K562 (cell line): Measurements from ENCODE around the gene VPS4B. TPM values are rescaled to one million over a fixed set of nuclear protein-coding genes. Genes with fewer than 3 reads are reported as not detected.
A peak's percentile ranks its signal among the peaks of the same experiment; 100 is the strongest.

Experiments used
- ATAC-seq: fragments of 200-7000 bp; cut with Tn5 transposase; 3 replicates; pipeline ENCODE4 v1.9.1; 2020; ENCODE audit warnings: moderate library complexity
- Bru-seq: library from RNA; stranded (reverse); fragments of 400-500 nt; gene quantifications from one replicate; lab custom pipeline; 2021; lab: Mats Ljungman, UMichigan
- BruChase-seq, 2 experiments: library from RNA; stranded (reverse); fragments of 400-500 nt; gene quantifications; one replicate each; lab custom pipeline; 2021; lab: Mats Ljungman, UMichigan
- BruUV-seq: library from RNA; stranded (reverse); fragments of 400-500 nt; replicated peaks from 2 replicates; lab custom pipeline; 2021; lab: Mats Ljungman, UMichigan
- CTCF ChIA-PET: fragments of 300-600 bp; formaldehyde crosslinking; extraction: SDS; loops from one replicate; lab custom pipeline; 2021; ENCODE audit warnings: low intra/inter-chr PET ratio; lab: Yijun Ruan, JAX
- POLR2A ChIA-PET: fragments of 300-600, 350-650 bp; sonication (Branson Sonifier 250); formaldehyde crosslinking; extraction: SDS; loops from one replicate; lab custom pipeline; 2021; ENCODE audit warnings: antibody characterized with exemption, inconsistent platforms; lab: Yijun Ruan, JAX
- DNase-seq, 4 experiments: peaks; one replicate each; pipeline versions ENCODE4 v3.0.0 to v3.0.0-alpha.2; 2011 to 2018; ENCODE audit warnings: low spot score in 3 of 4, mixed read lengths in 3 of 4; ENCODE audit errors: extremely low read depth in 1 of 4
- FAIRE-seq: peaks from 2 replicates; lab custom pipeline; 2011; peaks lifted over from hg19 to GRCh38; lab: Jason Lieb, UNC
- H2AFZ ChIP-seq: 2 replicates; pipeline ENCODE4 v1.6.0; 2011; ENCODE audit warnings: low read depth, low read length, control low read depth, inconsistent platforms
- H3K27ac ChIP-seq: fragments of 200-600 bp; 3 replicates; pipeline ENCODE4 v1.8.0; 2011; ENCODE audit warnings: low read depth, mild to moderate bottlenecking, control low read depth, inconsistent platforms, low read length, moderate library complexity, mixed read lengths; ENCODE audit errors: extremely low read depth
- H3K27me3 ChIP-seq, 2 experiments: fragments of 300-600 bp in 1 of 2; 2 replicates in 1 of 2; 3 replicates in 1 of 2; pipeline versions ENCODE4 v1.6.0 to v1.8.0; 2011; ENCODE audit warnings: inconsistent platforms in 2 of 2, low read length in 2 of 2, mild to moderate bottlenecking in 1 of 2, mixed read lengths in 1 of 2, moderate library complexity in 1 of 2; ENCODE audit not compliant: control insufficient read depth in 2 of 2, insufficient read depth in 2 of 2
- H3K36me3 ChIP-seq: fragments of 300-600 bp; 3 replicates; pipeline ENCODE4 v1.8.0; 2011; ENCODE audit warnings: mild to moderate bottlenecking, low read length, inconsistent platforms; ENCODE audit not compliant: control insufficient read depth, insufficient read depth
- H3K4me1 ChIP-seq, 2 experiments: fragments of 200-600 bp in 1 of 2; replicated peaks in 1 of 2; 2 replicates in 1 of 2; 3 replicates in 1 of 2; pipeline versions ENCODE4 v1.5.1 to v1.8.0; 2011; ENCODE audit warnings: inconsistent platforms in 2 of 2, low read length in 2 of 2, mild to moderate bottlenecking in 1 of 2, mixed read lengths in 1 of 2, moderate library complexity in 1 of 2; ENCODE audit not compliant: control insufficient read depth in 2 of 2, insufficient read depth in 2 of 2
- H3K4me2 ChIP-seq: 2 replicates; pipeline ENCODE4 v1.6.1; 2011; ENCODE audit warnings: low read length, control low read depth, inconsistent platforms, mixed read lengths; ENCODE audit not compliant: insufficient read depth
- H3K4me3 ChIP-seq: fragments of 200-600 bp; sonication (generic), shearing (Covaris generic); 2 replicates; pipeline ENCODE4 v1.5.1; 2016; ENCODE audit warnings: control low read depth, inconsistent platforms
- H3K79me2 ChIP-seq: fragments of 200-600 bp; 3 replicates; pipeline ENCODE4 v1.8.0; 2011; ENCODE audit warnings: low read length, inconsistent platforms; ENCODE audit not compliant: control insufficient read depth, insufficient read depth
- H3K9ac ChIP-seq, 2 experiments: 2 replicates each; pipeline versions ENCODE4 v1.6.0 to v1.6.1; 2011; ENCODE audit warnings: low read depth in 2 of 2, low read length in 2 of 2, control low read depth in 1 of 2, inconsistent platforms in 1 of 2, mild to moderate bottlenecking in 1 of 2, mixed read lengths in 1 of 2; ENCODE audit not compliant: insufficient read depth in 1 of 2
- H3K9me1 ChIP-seq: one replicate; pipeline ENCODE4 v1.6.0; 2011; ENCODE audit warnings: inconsistent platforms, mild to moderate bottlenecking, low read length, moderate library complexity; ENCODE audit not compliant: control insufficient read depth, insufficient read depth
- H3K9me3 ChIP-seq: replicated peaks from 2 replicates; pipeline ENCODE4 v1.5.1; 2011; ENCODE audit warnings: low read depth, low read length, inconsistent platforms; ENCODE audit not compliant: control insufficient read depth, insufficient read depth
- H4K20me1 ChIP-seq: replicated peaks from 2 replicates; pipeline ENCODE4 v1.6.1; 2011; ENCODE audit warnings: low read length, inconsistent platforms, mixed read lengths; ENCODE audit not compliant: control insufficient read depth, insufficient read depth
- GABPB1 ChIP-seq: sonication (generic); formaldehyde crosslinking; IDR thresholded peaks from 2 replicates; pipeline ENCODE4 v1.8.0; 2022; ENCODE audit warnings: mild to moderate bottlenecking, missing genetic modification reagents
- POLR2H ChIP-seq: IDR thresholded peaks from 2 replicates; pipeline ENCODE4 v1.6.1; 2016; ENCODE audit warnings: missing genetic modification characterization, low read depth, mild to moderate bottlenecking, control low read depth, missing compliant biosample characterization, moderate library complexity
- PRMT5 ChIP-seq: sonication (generic); formaldehyde crosslinking; IDR thresholded peaks from 2 replicates; pipeline ENCODE4 v1.5.0; 2020; ENCODE audit warnings: missing genetic modification reagents
- SMARCE1 ChIP-seq: fragments of 450-650 bp; IDR thresholded peaks from 2 replicates; pipeline ENCODE4 v1.7.1; 2016; ENCODE audit warnings: mild to moderate bottlenecking
- U2AF1 ChIP-seq: fragments of 200-400 bp; formaldehyde crosslinking; optimal IDR thresholded peaks from 2 replicates; pipeline ENCODE3; 2017; ENCODE audit warnings: mild to moderate bottlenecking, low read depth, low read length, moderate library complexity
- ZNF143 ChIP-seq: sonication (generic); formaldehyde crosslinking; IDR thresholded peaks from 2 replicates; pipeline ENCODE4 v1.9.0; 2022; ENCODE audit warnings: mild to moderate bottlenecking, missing genetic modification reagents
- WGBS: fragments of 100-300 bp; shearing (Covaris generic); methylation state at CpG from one replicate; pipeline ENCODE4 v1.1.6; 2016; ENCODE audit warnings: low coverage, mixed read lengths; ENCODE audit not compliant: insufficient coverage; ENCODE audit errors: missing lambda C conversion rate; 5-methylcytosine and 5-hydroxymethylcytosine counted together
- in situ Hi-C: fragments of 300-500 bp; cut with MboI; formaldehyde crosslinking; loops from 4 replicates; pipeline ENCODE4 v1.15.0; 2018; ENCODE audit warnings: inconsistent platforms, mixed read lengths
- intact Hi-C: fragments of 100-400 bp; cut with micrococcal nuclease; formaldehyde crosslinking; loops from 2 replicates; pipeline ENCODE4 v1.14.2; 2022
- long read RNA-seq, 3 experiments: library from polyadenylated mRNA in 2 of 3; library from RNA in 1 of 3; unstranded in 2 of 3; stranded (forward) in 1 of 3; transcript quantifications; one replicate each; pipeline ENCODE4 v2.0.0, GENCODE V29; 2019 to 2022
- polyA minus RNA-seq, 3 experiments: library from RNA; depleted of rRNA, polyadenylated mRNA; stranded (reverse); fragments of >200 nt; gene quantifications; 2 replicates each; pipeline ENCODE4 v1.2.3, GENCODE V29; 2011
- polyA plus RNA-seq, 8 experiments: library from polyadenylated mRNA; depleted of rRNA in 4 of 8; stranded (reverse) in 5 of 8; unstranded in 3 of 8; fragments of >200 nt; fragmentation: Nextera tagmentation in 2 of 8; fragmentation: Illumina TruSeq in 1 of 8; extraction: Ambion mirVana in 2 of 8; extraction: Trizol in 1 of 8; gene quantifications; 2 replicates each; pipeline versions ENCODE4 v1.2.1 to v1.2.3, GENCODE V29; 2011 to 2014; ENCODE audit warnings: inconsistent platforms in 1 of 8, missing spikeins in 1 of 8
- total RNA-seq, 7 experiments: library from RNA; depleted of rRNA in 6 of 7; stranded (reverse); fragments of >200 nt in 6 of 7; fragmentation: Illumina TruSeq in 2 of 7; extraction: Trizol in 2 of 7; gene quantifications; 2 replicates each; pipeline versions ENCODE4 v1.2.1 to v1.2.3, GENCODE V29; 2011 to 2021; ENCODE audit warnings: low replicate concordance in 1 of 7
- TF ChIP-seq, protein P1 (sequence below): fragments of 450-650 bp; conservative IDR thresholded peaks from 2 replicates; pipeline ENCODE4 v1.6.1; 2016; ENCODE audit warnings: missing genetic modification characterization, low read depth, mild to moderate bottlenecking, missing compliant biosample characterization, moderate library complexity
- TF ChIP-seq, protein P2 (sequence below): fragments of 250-450 bp; sonication (Bioruptor Pico); IDR thresholded peaks from 2 replicates; pipeline ENCODE4 v1.4.0; 2020; ENCODE audit warnings: mild to moderate bottlenecking, moderate library complexity, borderline replicate concordance
- TF ChIP-seq, protein P3 (sequence below): sonication (generic); formaldehyde crosslinking; IDR thresholded peaks from 2 replicates; pipeline ENCODE4 v1.8.0; 2022; ENCODE audit warnings: mild to moderate bottlenecking, missing genetic modification reagents

The VPS4B gene
- 9.2 and 11.9 TPM in 2 replicates for total RNA-seq (2011; cell fraction: chromatin; rRNA removed; ENCODE audit: low replicate concordance)
- 7.8 and 9.2 TPM in 2 replicates for total RNA-seq (2011; cell fraction: nucleolus; rRNA removed)
- 6.7 and 12.4 TPM in 2 replicates for total RNA-seq (2011; cell fraction: nucleoplasm; rRNA removed)
- 7.3 and 8.6 TPM in 2 replicates for total RNA-seq (2014; rRNA removed)
- 12.7 and 13.8 TPM in 2 replicates for total RNA-seq (2014; rRNA removed; fragmentation: Illumina TruSeq; extraction: Trizol)
- total RNA-seq (2015; rRNA removed; fragmentation: Illumina TruSeq; extraction: Trizol): 14.9 and 16.4 TPM in 2 replicates
- 14.3 and 14.7 TPM in 2 replicates for total RNA-seq (2021)
- polyA plus RNA-seq (2011; rRNA removed): 7.2 and 8.0 TPM in 2 replicates
- polyA plus RNA-seq (2011; cell fraction: cytosol; rRNA removed): 1.8 and 3.1 TPM in 2 replicates
- 2.7 TPM in 2 replicates for polyA plus RNA-seq (2011; cell fraction: nucleus; rRNA removed)
- polyA plus RNA-seq (2012): 7.6 and 9.1 TPM in 2 replicates
- polyA plus RNA-seq (2014; fragmentation: Illumina TruSeq; extraction: Trizol): 8.8 and 10.1 TPM in 2 replicates
- polyA plus RNA-seq (2014; fragmentation: Nextera tagmentation; extraction: Ambion mirVana): 10 to 100 TPM; 10.4 to 10.8 TPM
- 7.6 and 10.0 TPM in 2 replicates for polyA plus RNA-seq (2014; rRNA removed)
- polyA minus RNA-seq (2011; rRNA and poly(A)+ RNA removed): 7.6 and 7.7 TPM in 2 replicates
- 5.0 and 8.5 TPM in 2 replicates for polyA minus RNA-seq (2011; cell fraction: cytosol; rRNA and poly(A)+ RNA removed)
- polyA minus RNA-seq (2011; cell fraction: nucleus; rRNA and poly(A)+ RNA removed): 8.9 and 12.2 TPM in 2 replicates
- Bru-seq, nascent RNA: percentile 74 among the genes with signal in this experiment
- BruChase-seq, experiment 1, labeled RNA remaining after a 2-hour chase: percentile 82 among the genes with signal in this experiment
- percentile 81 among the genes with signal in this experiment for BruChase-seq, experiment 2, labeled RNA remaining after a 6-hour chase
- long read RNA-seq, experiment 1, transcript VPS4B-201 (11 exons, 3,324 nt): major isoform, 47 of 59 reads
- long read RNA-seq, experiment 1, partial matches to known transcripts: 5 of 59 reads
- long read RNA-seq, experiment 1, other reads (novel, unspliced or antisense): 7 of 59 reads
- long read RNA-seq, experiment 2, partial matches to known transcripts: 0 of 6 reads
- long read RNA-seq, experiment 2, other reads (novel, unspliced or antisense): 6 of 6 reads
- long read RNA-seq, experiment 3, partial matches to known transcripts: 4 of 8 reads
- long read RNA-seq, experiment 3, other reads (novel, unspliced or antisense): 0 of 8 reads

DNA sequence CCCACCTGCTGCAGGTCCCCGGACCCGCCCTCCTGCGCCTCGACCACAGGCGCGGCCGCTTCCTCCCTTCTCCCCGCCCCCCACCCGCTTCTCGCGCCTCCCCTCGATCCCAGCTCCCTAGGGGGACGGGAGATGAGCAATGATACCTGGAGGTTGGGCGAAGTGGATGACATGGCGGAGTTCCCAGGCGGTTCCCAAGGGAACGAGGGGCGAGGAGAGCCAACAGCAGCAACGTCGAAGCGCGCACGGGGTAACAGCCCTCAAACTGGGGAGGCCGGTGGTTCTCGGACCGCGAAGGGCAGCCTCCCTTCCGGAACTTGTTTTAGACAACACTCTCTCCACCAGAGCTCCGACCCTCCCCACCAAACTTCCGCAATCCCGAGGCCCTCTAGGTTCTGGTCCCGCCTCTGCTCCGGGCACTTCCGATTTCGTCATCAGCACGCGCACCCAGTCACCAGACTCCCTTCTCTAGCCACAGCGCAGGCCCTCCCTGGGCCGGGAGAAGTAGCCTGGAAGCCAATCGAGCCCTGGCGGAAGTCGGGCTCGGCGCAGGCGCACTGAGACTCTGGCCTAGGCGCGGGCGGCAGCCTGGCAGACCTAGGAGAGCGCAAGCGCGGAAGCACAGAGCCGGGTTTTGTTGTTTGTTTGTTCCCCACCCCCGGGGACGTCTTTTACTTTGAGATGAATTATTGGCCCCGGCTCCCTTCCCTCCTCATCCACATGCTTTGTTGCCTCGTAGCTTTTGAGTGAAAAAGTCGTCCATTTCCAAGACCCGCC lies at the start of gene VPS4B:
VPS4B (minus strand) TSS at position 390 of the 777 bp plus-strand sequence; CDS start at position 173, 217 bp downstream.
- Histone ChIP-seq H3K4me2 (peak within 1 kb of the TSS; percentile 91), H3K27me3 (no peaks in the 10 kb centered on the region), H3K79me2 (peaks cover 45% of the 10 kb centered on the region), H3K9ac (peak within 1 kb of the TSS; percentile 80 to 92), H3K27ac (peak within 1 kb of the TSS; percentile 92), H3K9me3 (no peaks in the 10 kb centered on the region), H4K20me1 (no peaks in the 10 kb centered on the region), H2AFZ (peak within 1 kb of the TSS; percentile 99), H3K4me1 (peaks cover 0 to 5% of the 10 kb centered on the region in 2 experiments; a peak in 3 of 5 replicates), H3K36me3 (peaks cover 15% of the 10 kb centered on the region; the same call in 2 of the 3 replicates), H3K9me1 (no peaks in the 10 kb centered on the region), H3K4me3 (peak within 1 kb of the TSS; percentile 98)
- peak; percentile 96 for FAIRE-seq
- ChIA-PET POLR2A (interaction anchor here (0.5 to 1.2 kb wide), 7 partner anchors 11 to 69 kb away, joined by 3 to 5 read pairs (median 3); no protein-coding TSS in a partner anchor), CTCF (no interaction called here)
- BruUV-seq: no TSS peak
- peak; percentile 91 to 97 (median 92) for DNase-seq
- intact Hi-C loops (loop anchor here (5.0 kb wide), 1 partner anchor 55 kb away; the partner anchor contains the start of gene KDSR), in situ Hi-C loops (no loop called here)
- 0% methylated on average over 15 of the region's 58 CpGs for WGBS
- ATAC-seq: peak; percentile 96
- TF ChIP-seq GABPB1 (CRISPR knock-in tag) (peak; percentile 92), U2AF1 (no peak), ZNF143 (no peak), SMARCE1 (no peak), PRMT5 (CRISPR knock-in tag) (no peak), POLR2H (tag) (peak; percentile 75)
- TF ChIP-seq, protein P1, sequence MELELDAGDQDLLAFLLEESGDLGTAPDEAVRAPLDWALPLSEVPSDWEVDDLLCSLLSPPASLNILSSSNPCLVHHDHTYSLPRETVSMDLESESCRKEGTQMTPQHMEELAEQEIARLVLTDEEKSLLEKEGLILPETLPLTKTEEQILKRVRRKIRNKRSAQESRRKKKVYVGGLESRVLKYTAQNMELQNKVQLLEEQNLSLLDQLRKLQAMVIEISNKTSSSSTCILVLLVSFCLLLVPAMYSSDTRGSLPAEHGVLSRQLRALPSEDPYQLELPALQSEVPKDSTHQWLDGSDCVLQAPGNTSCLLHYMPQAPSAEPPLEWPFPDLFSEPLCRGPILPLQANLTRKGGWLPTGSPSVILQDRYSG (tag): no peak
- TF ChIP-seq, protein P2, sequence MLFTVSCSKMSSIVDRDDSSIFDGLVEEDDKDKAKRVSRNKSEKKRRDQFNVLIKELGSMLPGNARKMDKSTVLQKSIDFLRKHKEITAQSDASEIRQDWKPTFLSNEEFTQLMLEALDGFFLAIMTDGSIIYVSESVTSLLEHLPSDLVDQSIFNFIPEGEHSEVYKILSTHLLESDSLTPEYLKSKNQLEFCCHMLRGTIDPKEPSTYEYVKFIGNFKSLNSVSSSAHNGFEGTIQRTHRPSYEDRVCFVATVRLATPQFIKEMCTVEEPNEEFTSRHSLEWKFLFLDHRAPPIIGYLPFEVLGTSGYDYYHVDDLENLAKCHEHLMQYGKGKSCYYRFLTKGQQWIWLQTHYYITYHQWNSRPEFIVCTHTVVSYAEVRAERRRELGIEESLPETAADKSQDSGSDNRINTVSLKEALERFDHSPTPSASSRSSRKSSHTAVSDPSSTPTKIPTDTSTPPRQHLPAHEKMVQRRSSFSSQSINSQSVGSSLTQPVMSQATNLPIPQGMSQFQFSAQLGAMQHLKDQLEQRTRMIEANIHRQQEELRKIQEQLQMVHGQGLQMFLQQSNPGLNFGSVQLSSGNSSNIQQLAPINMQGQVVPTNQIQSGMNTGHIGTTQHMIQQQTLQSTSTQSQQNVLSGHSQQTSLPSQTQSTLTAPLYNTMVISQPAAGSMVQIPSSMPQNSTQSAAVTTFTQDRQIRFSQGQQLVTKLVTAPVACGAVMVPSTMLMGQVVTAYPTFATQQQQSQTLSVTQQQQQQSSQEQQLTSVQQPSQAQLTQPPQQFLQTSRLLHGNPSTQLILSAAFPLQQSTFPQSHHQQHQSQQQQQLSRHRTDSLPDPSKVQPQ (CRISPR knock-in tag): no peak
- TF ChIP-seq, protein P3, sequence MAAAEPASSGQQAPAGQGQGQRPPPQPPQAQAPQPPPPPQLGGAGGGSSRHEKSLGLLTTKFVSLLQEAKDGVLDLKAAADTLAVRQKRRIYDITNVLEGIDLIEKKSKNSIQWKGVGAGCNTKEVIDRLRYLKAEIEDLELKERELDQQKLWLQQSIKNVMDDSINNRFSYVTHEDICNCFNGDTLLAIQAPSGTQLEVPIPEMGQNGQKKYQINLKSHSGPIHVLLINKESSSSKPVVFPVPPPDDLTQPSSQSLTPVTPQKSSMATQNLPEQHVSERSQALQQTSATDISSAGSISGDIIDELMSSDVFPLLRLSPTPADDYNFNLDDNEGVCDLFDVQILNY (CRISPR knock-in tag): no peak
